Upper lobe of left lung (tissue), 4 donors: Measurements from ENCODE around the gene CSNK1D.

Experiments
- POLR2AphosphoS5 ChIP-seq, 2 donors: sonication (generic); formaldehyde crosslinking; IDR thresholded peaks; one replicate each; pipeline ENCODE4 v1.5.1; 2017; ENCODE audit warnings: antibody characterized with exemption in 2 of 2
- TF ChIP-seq, protein P1 (sequence below), 6 experiments: fragments of 450-650 bp in 4 of 6; fragments of 200-600 bp in 2 of 6; sonication (generic) in 2 of 6; IDR thresholded peaks; one replicate each; pipeline ENCODE4 v1.5.1; 2016 to 2019; ENCODE audit warnings: antibody characterized with exemption in 6 of 6

DNA sequence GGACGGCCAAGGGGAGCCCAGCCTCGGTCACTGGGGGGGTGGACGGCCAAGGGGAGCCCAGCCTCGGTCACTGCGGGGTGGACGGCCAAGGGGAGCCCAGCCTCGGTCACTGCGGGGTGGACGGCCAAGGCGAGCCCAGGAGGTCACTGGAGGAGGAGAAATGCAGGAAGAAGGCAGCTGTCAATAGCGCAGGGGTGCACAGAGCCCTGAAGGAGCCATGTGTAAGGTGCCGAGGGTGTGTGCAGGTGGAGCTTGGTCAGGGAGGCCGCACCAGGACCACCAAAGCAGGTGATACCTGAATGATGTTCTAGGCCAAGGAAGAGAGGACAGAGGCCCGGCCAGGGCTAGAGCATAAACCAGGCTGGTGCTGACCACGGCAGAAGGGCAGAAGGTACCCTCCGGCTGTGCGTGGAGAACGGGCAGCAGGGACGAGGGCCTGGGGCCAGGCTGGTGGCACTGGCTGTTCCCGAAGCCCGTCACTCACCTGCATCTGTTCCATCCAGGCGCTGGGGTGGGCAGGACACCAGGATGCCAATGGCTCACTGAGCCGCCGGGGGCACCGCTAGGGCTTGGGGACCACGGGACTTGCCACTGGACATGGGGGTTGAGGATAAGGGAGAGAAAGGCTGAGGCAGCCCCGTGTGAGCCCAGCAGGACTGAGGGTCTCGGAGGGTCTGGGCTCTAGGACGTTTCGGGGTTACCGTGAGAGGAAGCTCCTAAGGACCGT is 55.0 kb downstream of the CSNK1D start:
- TF ChIP-seq, protein P1, sequence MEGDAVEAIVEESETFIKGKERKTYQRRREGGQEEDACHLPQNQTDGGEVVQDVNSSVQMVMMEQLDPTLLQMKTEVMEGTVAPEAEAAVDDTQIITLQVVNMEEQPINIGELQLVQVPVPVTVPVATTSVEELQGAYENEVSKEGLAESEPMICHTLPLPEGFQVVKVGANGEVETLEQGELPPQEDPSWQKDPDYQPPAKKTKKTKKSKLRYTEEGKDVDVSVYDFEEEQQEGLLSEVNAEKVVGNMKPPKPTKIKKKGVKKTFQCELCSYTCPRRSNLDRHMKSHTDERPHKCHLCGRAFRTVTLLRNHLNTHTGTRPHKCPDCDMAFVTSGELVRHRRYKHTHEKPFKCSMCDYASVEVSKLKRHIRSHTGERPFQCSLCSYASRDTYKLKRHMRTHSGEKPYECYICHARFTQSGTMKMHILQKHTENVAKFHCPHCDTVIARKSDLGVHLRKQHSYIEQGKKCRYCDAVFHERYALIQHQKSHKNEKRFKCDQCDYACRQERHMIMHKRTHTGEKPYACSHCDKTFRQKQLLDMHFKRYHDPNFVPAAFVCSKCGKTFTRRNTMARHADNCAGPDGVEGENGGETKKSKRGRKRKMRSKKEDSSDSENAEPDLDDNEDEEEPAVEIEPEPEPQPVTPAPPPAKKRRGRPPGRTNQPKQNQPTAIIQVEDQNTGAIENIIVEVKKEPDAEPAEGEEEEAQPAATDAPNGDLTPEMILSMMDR (IDR thresholded peaks at IDR 0.05) = no peak
- TF ChIP-seq POLR2AphosphoS5 (IDR thresholded peaks at IDR 0.05) = no peak
